Neutrophil (primary cell): ENCODE results near the gene EXT2.

Experiments used
- H3K27ac ChIP-seq: fragments of 200-600 bp; sonication (generic); 2 replicates; pipeline ENCODE4 v1.5.1; 2016; ENCODE audit warnings: mild to moderate bottlenecking, moderate library complexity
- H3K27me3 ChIP-seq: fragments of 200-600 bp; sonication (generic); 2 replicates; pipeline ENCODE4 v1.6.0; 2016; ENCODE audit warnings: mild to moderate bottlenecking
- H3K36me3 ChIP-seq: fragments of 200-600 bp; sonication (generic); 2 replicates; pipeline ENCODE4 v1.5.1; 2017
- H3K4me1 ChIP-seq, 2 experiments: fragments of 200-600 bp in 1 of 2; sonication (generic) in 1 of 2; 1 replicate in 1 of 2; 2 replicates in 1 of 2; pipeline versions ENCODE4 v1.5.1 to v1.6.1; 2013 to 2016; ENCODE audit warnings: low read depth in 1 of 2, low read length in 1 of 2, mild to moderate bottlenecking in 1 of 2, moderate library complexity in 1 of 2; ENCODE audit not compliant: control insufficient read depth in 1 of 2, insufficient read depth in 1 of 2
- H3K4me3 ChIP-seq, 2 experiments: fragments of 200-600 bp in 1 of 2; sonication (generic) in 1 of 2; 1 replicate in 1 of 2; 2 replicates in 1 of 2; pipeline ENCODE4 v1.5.1; 2013 to 2016; ENCODE audit warnings: low read depth in 1 of 2, low read length in 1 of 2, mild to moderate bottlenecking in 1 of 2, moderate library complexity in 1 of 2
- H3K9me3 ChIP-seq: fragments of 200-600 bp; sonication (generic); 2 replicates; pipeline ENCODE4 v1.5.1; 2016
- TF ChIP-seq, protein P1 (sequence below): fragments of 200-600 bp; sonication (generic); IDR thresholded peaks from 2 replicates; pipeline ENCODE4 v1.5.1; 2016; ENCODE audit warnings: antibody characterized with exemption

EXT2 gene

DNA sequence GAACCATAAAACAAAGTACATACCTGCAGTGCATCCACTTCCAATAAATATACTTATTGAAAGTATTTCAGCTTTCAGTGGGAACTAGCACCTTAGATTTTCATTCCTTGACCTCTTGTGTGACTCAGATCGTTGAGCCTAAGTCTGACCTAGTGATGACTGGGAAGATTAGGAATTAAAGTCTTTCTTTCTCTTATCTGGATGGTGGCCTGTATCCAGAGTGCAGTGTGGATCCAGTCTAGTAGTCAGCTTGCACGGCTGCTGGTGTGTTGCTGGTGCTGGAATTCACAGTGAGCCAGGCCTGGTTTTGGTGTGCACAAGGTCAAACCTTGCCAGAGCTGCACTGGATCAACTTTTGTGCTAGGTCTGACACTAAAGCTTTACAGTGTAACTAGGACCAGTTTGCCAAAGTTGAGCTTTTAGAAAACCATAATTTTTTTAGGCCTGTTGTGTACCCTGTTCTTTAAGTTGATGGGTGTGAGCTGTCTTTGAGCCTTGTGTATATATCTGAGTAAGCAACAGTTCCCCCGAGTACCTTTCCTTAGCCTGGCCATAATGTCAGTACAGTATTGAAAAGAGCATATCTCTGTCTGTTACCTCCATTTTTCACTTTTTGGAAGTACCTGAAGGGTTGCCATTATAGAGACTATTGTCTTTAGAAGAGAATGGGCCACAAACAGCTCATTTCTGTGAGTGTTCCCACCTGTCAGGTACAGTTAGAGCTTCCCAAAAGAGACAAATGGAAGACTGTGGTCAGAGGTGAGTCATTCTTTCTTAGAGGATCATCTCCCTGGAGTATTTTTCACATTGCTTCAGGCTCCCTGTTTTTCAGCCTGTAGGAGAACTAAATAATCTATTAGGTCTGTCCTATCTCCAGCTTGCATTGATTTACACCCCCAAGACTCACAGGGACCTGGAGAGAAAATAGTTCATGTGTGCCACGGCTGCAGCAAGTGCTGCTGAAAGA lies 124.6 kb downstream of the EXT2 start:
- Histone ChIP-seq H3K27ac (no peak overlapping the region), H3K4me3 (no peak overlapping the region), H3K4me1 (no peaks in the 10 kb centered on the region), H3K9me3 (no peaks in the 10 kb centered on the region), H3K27me3 (no peaks in the 10 kb centered on the region), H3K36me3 (no peaks in the 10 kb centered on the region)
- TF ChIP-seq, protein P1, sequence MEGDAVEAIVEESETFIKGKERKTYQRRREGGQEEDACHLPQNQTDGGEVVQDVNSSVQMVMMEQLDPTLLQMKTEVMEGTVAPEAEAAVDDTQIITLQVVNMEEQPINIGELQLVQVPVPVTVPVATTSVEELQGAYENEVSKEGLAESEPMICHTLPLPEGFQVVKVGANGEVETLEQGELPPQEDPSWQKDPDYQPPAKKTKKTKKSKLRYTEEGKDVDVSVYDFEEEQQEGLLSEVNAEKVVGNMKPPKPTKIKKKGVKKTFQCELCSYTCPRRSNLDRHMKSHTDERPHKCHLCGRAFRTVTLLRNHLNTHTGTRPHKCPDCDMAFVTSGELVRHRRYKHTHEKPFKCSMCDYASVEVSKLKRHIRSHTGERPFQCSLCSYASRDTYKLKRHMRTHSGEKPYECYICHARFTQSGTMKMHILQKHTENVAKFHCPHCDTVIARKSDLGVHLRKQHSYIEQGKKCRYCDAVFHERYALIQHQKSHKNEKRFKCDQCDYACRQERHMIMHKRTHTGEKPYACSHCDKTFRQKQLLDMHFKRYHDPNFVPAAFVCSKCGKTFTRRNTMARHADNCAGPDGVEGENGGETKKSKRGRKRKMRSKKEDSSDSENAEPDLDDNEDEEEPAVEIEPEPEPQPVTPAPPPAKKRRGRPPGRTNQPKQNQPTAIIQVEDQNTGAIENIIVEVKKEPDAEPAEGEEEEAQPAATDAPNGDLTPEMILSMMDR: no peak

DNA sequence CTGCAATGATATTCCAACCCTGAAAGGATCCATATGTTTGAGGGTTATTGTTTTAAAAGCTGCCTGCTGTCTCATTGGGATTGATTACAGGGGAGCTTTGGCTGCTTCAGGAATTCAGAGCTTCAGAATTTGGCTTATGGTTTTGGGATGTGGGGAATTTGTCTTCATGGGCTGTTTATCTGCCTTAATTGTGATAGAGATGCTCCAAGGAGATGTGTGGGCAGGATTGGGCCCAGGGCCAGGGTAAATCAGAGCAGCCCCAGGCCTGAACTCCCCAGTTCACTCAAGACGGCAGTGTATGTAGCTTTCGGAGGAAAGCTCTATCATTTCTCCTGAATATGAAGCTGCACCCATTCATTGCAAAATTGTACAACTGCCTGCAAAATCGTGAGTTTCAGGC lies 126.0 kb downstream of the EXT2 start:
- no peaks in the 10 kb centered on the region for H3K9me3 ChIP-seq
- no peaks in the 10 kb centered on the region for H3K36me3 ChIP-seq
- H3K27ac ChIP-seq: no peak overlapping the region
- H3K4me3 ChIP-seq: no peak overlapping the region
- TF ChIP-seq, protein P1: no peak
- H3K27me3 ChIP-seq: no peaks in the 10 kb centered on the region
- H3K4me1 ChIP-seq: peaks cover 2 to 3% of the 10 kb centered on the region in 2 experiments

DNA sequence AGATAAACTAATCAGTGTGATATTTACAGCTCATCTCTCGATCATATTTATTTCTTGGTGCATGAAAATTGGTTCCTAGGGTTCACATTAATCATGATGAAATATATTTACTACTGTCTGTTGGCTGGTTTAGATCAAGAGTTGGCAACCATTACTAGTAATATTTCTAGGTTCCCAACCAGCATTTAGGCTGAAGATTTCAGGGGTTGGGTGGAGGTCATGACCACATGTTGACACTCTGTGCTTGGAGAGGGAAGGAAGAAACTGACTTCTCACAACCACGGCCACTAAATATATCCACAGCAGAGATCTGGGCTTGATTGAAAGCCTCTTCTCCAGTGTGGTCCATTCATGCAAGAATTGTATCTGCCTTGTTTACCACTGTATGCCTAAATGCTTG lies 126.5 kb downstream of the EXT2 start:
- no peak overlapping the region for H3K4me3 ChIP-seq
- no peaks in the 10 kb centered on the region for H3K27me3 ChIP-seq
- no peaks in the 10 kb centered on the region for H3K36me3 ChIP-seq
- H3K4me1 ChIP-seq: peaks cover 7 to 9% of the 10 kb centered on the region in 2 experiments
- TF ChIP-seq, protein P1: no peak
- no peaks in the 10 kb centered on the region for H3K9me3 ChIP-seq
- H3K27ac ChIP-seq: no peak overlapping the region

DNA sequence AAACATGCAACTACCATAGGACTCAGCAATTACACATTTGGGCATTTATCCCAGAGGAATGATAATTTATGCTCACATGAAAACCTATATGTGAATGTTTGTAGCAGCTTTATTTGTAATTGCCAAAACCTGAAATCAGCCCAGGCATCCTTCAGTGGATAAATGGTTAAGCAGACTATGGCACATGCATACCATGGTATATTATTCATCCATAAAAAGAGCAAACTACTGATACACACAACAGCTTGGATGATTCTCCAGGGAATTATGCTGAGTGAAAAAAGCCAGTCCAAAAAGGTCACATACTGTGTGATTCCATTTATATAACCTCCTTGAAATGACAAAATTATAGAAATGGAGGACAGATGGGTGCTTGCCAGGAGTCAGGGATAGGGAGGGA lies 127.8 kb downstream of the EXT2 start:
- Histone ChIP-seq H3K9me3 (no peaks in the 10 kb centered on the region), H3K27ac (no peak overlapping the region), H3K27me3 (no peaks in the 10 kb centered on the region), H3K36me3 (no peaks in the 10 kb centered on the region), H3K4me1 (peaks cover 12 to 16% of the 10 kb centered on the region in 2 experiments), H3K4me3 (no peak overlapping the region)
- TF ChIP-seq, protein P1: no peak

DNA sequence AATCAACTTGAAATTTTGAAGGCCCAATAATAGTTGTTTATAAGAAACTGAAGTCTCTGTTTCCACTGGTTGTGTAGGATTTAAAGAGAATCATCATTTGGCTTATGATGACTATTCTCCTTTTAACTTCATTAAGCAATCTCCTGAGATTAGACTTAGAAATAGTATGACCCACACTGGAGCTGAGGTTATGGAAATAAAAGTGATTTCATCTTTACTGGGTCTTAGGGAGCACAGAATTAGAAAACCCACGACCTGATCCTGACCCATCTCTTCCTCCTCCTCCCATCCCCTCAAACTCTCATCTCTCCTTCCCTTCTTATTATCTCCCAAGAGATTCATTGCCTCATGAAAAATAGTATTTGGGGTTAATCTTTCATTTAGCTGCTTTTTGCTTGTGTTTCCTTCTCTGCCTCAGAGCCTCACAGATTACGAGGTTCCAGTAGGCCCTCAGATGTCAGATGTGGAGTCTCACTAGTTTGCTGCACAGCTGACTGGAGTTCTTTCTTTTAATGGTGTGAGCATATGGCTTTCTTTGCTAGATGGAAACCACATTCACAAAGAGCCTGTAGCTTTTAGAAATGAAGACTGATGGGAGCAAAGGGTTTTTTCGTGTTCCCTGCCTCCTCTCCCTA lies 129.5 kb downstream of the EXT2 start:
- H3K36me3 ChIP-seq: no peaks in the 10 kb centered on the region
- H3K9me3 ChIP-seq: no peaks in the 10 kb centered on the region
- no peaks in the 10 kb centered on the region for H3K27me3 ChIP-seq
- peaks cover 12 to 16% of the 10 kb centered on the region in 2 experiments for H3K4me1 ChIP-seq
- H3K4me3 ChIP-seq: no peak overlapping the region
- TF ChIP-seq, protein P1: no peak
- no peak overlapping the region for H3K27ac ChIP-seq
